ENCODE results near the gene EEIG2.

- no peak for TF ChIP-seq ZNF224 (CRISPR knock-in tag; IDR thresholded peaks at IDR 0.05)
- TF ChIP-seq POLR2AphosphoS5 (IDR thresholded peaks at IDR 0.05; ENCODE audit: control insufficient read depth, insufficient read depth, low read depth, low read length): no peak
- no peak for TF ChIP-seq TAF1 (IDR thresholded peaks at IDR 0.05; ENCODE audit: control insufficient read depth, extremely low read depth, insufficient read depth, low read length, severe bottlenecking)
- no peak for TF ChIP-seq ZBTB33 (CRISPR knock-in tag; IDR thresholded peaks at IDR 0.05)
- no peak for TF ChIP-seq DACH1 (IDR thresholded peaks at IDR 0.05; ENCODE audit: partially characterized antibody)
- TF ChIP-seq SRF (CRISPR knock-in tag; IDR thresholded peaks at IDR 0.05): no peak
- TF ChIP-seq CTCF (IDR thresholded peaks at IDR 0.05 in 2 of 3, conservative IDR thresholded peaks at IDR 0.05 in 1 of 3; ENCODE audit: insufficient read depth in 2 of 3, low read depth in 1 of 3, low read length in 3 of 3): no peak
- no peak for TF ChIP-seq POLR2A (conservative IDR thresholded peaks at IDR 0.05)
- TF ChIP-seq RAD21 (CRISPR knock-in tag; conservative IDR thresholded peaks at IDR 0.05 in 1 of 2, IDR thresholded peaks at IDR 0.05 in 1 of 2): no peak
- TF ChIP-seq ZNF431 (CRISPR knock-in tag; IDR thresholded peaks at IDR 0.05): no peak
Measured at GRCh38 chr1:108590441-108590840, 30.5 kb downstream of the EEIG2 start.

All from K562 (cell line).